Fibroblast of pulmonary artery (primary cell): ENCODE measurements around the gene GGT6.
"Not testable (repeated sequence)": the region's sequence is repeated elsewhere in the genome, so short reads cannot be mapped to it uniquely, and the experiment has no call there.

Source experiments
- DNase-seq: peaks from one replicate; pipeline ENCODE4 v3.0.0-alpha.2; 2010; ENCODE audit warnings: low read depth
- H3K4me3 ChIP-seq: replicated peaks from 2 replicates; pipeline ENCODE4 v1.5.1; 2011; ENCODE audit warnings: low read depth, mild to moderate bottlenecking, control low read depth, low read length, moderate library complexity
- TF ChIP-seq, protein P1 (sequence below): IDR thresholded peaks from 2 replicates; pipeline ENCODE4 v1.5.1; 2011; ENCODE audit warnings: mild to moderate bottlenecking, control low read depth, low read length, inconsistent platforms; ENCODE audit errors: missing control alignments

Gene GGT6

GRCh38 chr17:4582691-4583090, 22.3 kb upstream of the GGT6 start:
- TF ChIP-seq, protein P1, sequence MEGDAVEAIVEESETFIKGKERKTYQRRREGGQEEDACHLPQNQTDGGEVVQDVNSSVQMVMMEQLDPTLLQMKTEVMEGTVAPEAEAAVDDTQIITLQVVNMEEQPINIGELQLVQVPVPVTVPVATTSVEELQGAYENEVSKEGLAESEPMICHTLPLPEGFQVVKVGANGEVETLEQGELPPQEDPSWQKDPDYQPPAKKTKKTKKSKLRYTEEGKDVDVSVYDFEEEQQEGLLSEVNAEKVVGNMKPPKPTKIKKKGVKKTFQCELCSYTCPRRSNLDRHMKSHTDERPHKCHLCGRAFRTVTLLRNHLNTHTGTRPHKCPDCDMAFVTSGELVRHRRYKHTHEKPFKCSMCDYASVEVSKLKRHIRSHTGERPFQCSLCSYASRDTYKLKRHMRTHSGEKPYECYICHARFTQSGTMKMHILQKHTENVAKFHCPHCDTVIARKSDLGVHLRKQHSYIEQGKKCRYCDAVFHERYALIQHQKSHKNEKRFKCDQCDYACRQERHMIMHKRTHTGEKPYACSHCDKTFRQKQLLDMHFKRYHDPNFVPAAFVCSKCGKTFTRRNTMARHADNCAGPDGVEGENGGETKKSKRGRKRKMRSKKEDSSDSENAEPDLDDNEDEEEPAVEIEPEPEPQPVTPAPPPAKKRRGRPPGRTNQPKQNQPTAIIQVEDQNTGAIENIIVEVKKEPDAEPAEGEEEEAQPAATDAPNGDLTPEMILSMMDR = no peak
- DNase-seq = no peak
- H3K4me3 ChIP-seq = no peak overlapping the region

DNA sequence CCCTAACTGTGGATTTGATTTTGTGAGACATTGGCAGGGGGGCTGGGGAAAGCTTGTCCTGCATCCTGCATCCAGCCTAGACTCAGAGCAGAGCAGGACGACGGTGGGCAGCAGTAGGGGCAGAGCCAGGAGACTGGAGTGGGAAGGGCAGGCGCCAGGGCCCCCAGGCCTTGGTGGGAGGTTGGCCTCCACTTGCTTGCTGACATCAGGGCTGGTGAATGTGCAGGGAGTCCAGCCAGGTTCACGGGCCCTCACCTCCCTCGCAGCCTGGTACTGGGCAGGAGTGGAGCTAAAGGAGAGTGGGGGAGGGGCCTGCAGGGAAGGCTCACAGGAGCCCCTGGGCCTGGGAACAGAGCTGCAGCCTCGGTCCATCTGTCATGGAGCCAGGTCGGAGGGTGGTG, 21.7 kb upstream of the GGT6 start:
- TF ChIP-seq, protein P1 = no peak
- no peak for DNase-seq

DNA sequence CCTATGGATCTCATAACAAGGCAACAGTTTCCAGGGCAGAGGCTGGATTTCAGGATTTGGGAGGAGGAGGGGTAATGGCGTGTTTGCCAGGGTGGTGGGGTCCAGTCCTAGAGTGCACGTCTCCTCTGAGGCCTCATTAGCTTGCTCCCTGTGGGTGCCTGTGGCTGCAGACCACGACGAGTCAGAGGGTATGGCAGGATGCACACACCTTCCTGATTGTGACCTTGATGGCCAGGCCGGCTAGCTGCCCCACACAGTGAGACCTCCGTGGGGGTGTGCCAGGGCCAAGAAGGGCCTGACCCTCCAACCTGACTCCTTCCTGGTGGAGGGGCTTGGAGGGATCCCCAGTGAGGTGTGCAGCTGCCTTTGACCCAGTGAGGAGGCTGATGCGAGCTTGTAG, 19.9 kb upstream of the GGT6 start:
- TF ChIP-seq, protein P1 = no peak
- no peak for DNase-seq

More for the DNA sequence above, 21.7 kb upstream of the GGT6 start:
- no peak overlapping the region for H3K4me3 ChIP-seq

DNA sequence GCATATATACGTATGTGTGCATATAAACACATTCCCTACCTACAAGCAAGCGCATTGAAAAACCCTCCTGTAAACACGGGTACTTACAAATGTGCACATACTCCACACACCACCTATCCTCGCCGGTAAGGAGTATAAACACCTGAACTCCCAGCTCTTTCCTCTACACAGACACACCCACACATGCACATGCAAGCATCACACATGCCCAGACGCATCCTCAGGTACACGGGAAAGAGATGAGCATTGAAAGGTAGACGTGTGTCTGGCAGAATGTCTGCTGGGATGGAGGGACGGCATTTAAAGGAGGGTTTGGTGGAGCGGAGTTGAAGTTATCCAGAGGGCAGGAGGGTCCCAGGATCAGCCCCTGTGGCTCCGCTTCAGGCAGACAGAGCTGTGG, 19.3 kb upstream of the GGT6 start:
- TF ChIP-seq, protein P1 = no peak
- H3K4me3 ChIP-seq = no peak overlapping the region
- DNase-seq = no peak

More for the DNA sequence above, 19.9 kb upstream of the GGT6 start:
- H3K4me3 ChIP-seq = no peak overlapping the region

DNA sequence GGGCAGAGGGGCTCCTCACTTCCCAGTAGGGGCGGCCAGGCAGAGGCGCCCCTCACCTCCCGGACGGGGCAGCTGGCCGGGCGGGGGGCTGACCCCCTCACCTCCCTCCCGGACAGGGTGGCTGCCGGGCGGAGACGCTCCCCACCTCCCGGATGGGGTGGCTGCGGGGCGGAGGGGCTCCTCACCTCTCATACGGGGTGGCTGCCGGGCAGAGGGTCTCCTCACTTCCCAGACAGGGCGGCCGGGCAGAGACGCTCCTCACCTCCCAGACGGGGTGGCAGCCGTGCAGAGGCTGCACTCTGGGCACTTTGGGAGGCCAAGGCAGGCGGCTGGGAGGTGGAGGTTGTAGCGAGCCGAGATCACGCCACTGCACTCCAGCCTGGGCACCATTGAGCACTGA, 18.0 kb upstream of the GGT6 start:
- not testable (repeated sequence) for DNase-seq, H3K4me3 ChIP-seq

DNA sequence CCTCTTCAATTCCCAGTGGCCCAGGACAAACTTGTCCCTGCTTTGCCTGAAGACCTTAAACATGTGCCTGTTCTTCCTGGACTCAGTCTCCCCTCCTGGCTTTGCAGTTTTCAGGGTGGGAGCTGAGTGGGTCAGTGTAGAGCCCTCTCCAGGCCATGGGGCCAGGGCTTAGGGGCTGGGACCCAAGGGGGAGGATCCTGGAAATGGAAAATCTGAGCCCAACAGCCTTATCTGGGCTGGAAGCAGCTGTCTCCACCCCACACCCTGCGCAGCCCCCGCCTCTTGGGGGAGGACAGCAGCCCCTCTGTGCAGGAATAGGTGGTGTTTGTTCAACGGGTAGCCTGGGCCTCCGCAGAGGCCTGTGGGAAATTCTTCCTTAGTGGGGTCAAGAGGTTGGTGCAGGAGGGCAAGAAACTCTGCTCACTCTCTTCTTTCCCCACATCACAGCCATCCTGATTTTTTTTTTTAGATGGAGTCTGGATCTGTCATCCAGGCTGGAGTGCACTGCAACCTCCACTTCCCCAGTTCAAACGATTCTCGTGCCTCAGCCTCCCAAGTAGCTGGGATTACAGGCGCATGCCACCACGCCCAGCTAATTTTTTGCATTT, 17.1 kb upstream of the GGT6 start:
- no peak overlapping the region for H3K4me3 ChIP-seq
- DNase-seq = no peak
- TF ChIP-seq, protein P1 = no peak

DNA sequence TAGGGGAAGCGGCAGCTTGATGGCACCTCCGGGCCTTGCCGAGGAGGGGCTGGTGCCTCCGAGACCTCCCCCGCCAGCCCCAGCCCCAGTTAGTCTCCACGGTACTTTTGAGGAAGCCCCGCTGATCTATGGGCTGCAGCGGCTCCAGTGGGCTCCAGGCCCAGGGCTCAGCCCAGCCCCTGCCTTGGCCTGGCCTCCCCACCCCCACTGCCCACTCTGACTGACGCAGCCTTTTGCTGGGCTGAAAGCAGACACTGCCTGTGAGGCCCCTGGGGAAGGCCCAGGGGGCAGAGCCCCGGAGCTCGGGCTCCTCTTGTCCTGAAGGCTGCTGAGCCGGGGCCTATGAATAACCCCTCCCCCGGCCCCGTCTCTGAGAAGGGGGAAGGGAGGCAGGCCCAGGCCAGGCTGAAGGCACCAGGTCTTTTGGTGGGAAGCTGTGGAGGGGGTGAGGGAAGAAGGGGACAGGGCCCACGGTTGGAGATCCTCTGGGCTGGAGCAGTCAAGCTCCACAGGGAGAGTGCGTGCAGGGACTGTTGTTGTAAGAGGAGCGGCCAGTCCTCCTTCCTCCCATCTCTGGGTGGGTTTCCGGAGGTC, 16.4 kb upstream of the GGT6 start:
- no peak overlapping the region for H3K4me3 ChIP-seq
- no peak for DNase-seq
- TF ChIP-seq, protein P1 = no peak
